Measurements from ENCODE around the gene GGNBP2.
"Not testable (repeated sequence)": the region's sequence is repeated elsewhere in the genome, so short reads cannot be mapped to it uniquely, and the experiment has no call there.

The GGNBP2 gene

GRCh38 chr17:36602030-36602748 is 57.5 kb downstream of the GGNBP2 start:
- in situ Hi-C loops (cut with HindIII; ENCODE audit: low pct_unique_long_range_greater_than_20kb, low sequenced_read_pairs): no loop called here
- TF ChIP-seq JUND (IDR thresholded peaks at IDR 0.05; ENCODE audit: low read depth): no peak
- peak in 1 of 2 experiments; percentile 30 for DNase-seq (ENCODE audit: low read depth in 1 of 2, low spot score in 1 of 2)

DNA sequence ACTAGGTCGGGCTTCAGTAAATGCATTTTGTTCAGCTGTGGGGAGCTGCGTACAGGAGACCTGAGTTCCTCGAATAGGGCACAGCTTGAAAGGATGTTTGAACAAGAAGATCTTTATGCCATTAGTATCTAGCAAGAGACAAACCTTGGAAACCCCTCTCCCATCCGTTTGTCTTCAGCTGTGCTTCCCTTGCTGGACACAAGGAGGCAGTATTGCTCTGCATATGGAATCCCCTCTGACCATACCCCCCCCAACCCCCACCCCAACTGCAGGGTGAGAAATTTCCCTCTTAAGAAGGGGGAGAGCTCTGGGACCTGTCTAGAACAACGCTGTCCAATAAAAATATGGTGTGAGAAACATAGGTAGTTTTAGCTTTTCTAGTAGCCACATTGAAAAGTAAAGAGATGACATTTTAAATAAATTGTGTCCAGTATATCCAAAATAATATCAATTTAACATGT is 58.2 kb downstream of the GGNBP2 start:
- in situ Hi-C loops (cut with HindIII; ENCODE audit: low pct_unique_long_range_greater_than_20kb, low sequenced_read_pairs): no loop called here
- no peak for TF ChIP-seq JUND (IDR thresholded peaks at IDR 0.05; ENCODE audit: low read depth)
- DNase-seq (ENCODE audit: low read depth in 1 of 2, low spot score in 1 of 2): peak in 1 of 2 experiments; percentile 71

- DNase-seq (ENCODE audit: low read depth in 1 of 2, low spot score in 1 of 2); in situ Hi-C loops (cut with HindIII; ENCODE audit: low pct_unique_long_range_greater_than_20kb, low sequenced_read_pairs): not testable (repeated sequence)
Measured at GRCh38 chr17:36605028-36605427, 60.3 kb downstream of the GGNBP2 start.

DNA sequence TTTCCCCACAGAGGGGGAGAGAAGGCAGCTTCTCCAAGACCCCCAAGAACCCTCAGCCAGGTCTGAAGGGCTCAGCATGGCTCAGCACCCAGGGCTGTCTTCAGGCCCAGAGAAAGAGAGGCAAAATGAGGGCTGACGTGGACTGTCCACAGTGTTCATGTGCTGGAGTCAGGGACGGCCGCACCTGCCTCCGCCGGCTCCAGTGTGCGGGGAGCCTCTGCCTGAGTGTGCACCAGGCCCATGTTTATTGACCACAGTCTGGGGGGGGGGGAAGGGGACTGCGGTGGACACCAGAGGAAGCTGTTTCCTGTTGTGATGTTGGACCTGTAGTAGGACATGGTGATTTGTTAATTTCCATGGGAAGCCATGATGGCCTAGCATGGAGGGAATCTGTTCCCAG is 63.6 kb downstream of the GGNBP2 start:
- TF ChIP-seq JUND (IDR thresholded peaks at IDR 0.05; ENCODE audit: low read depth): no peak
- DNase-seq (ENCODE audit: low read depth in 1 of 2, low spot score in 1 of 2): no peak
- in situ Hi-C loops (cut with HindIII; ENCODE audit: low pct_unique_long_range_greater_than_20kb, low sequenced_read_pairs): no loop called here

GRCh38 chr17:36608794-36609497 is 64.2 kb downstream of the GGNBP2 start:
- TF ChIP-seq JUND (IDR thresholded peaks at IDR 0.05; ENCODE audit: low read depth): no peak
- DNase-seq (ENCODE audit: low read depth in 1 of 2, low spot score in 1 of 2): peak in 1 of 2 experiments; percentile 73
- in situ Hi-C loops (cut with HindIII; ENCODE audit: low pct_unique_long_range_greater_than_20kb, low sequenced_read_pairs): no loop called here

GRCh38 chr17:36609498-36609862 is 64.8 kb downstream of the GGNBP2 start:
- no peak for DNase-seq (ENCODE audit: low read depth in 1 of 2, low spot score in 1 of 2)
- in situ Hi-C loops (cut with HindIII; ENCODE audit: low pct_unique_long_range_greater_than_20kb, low sequenced_read_pairs): no loop called here
- no peak for TF ChIP-seq JUND (IDR thresholded peaks at IDR 0.05; ENCODE audit: low read depth)

DNA sequence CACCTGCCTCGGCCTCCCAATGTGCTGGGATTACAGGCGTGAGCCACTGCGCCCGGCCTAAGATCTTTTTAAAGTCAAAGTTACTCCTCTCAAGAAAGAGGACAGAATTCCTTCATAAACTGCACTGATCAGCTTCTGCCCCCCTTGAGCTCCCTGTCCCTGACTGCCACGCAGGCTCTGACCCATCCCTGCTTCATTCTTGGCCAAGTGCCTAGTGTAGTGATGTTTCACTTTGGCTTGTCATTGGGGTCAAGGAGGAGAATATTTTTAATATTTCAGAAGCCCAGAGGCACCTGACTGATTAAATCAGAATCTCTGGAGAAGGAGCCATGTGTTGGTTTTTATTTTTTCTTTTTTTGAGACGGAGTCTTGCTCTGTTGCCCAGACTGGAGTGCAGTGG is 65.8 kb downstream of the GGNBP2 start:
- in situ Hi-C loops (cut with HindIII; ENCODE audit: low pct_unique_long_range_greater_than_20kb, low sequenced_read_pairs): no loop called here
- no peak for DNase-seq (ENCODE audit: low read depth in 1 of 2, low spot score in 1 of 2)
- no peak for TF ChIP-seq JUND (IDR thresholded peaks at IDR 0.05; ENCODE audit: low read depth)

GRCh38 chr17:36611345-36612072 is 66.8 kb downstream of the GGNBP2 start:
- DNase-seq (ENCODE audit: low read depth in 1 of 2, low spot score in 1 of 2): no peak
- no peak for TF ChIP-seq JUND (IDR thresholded peaks at IDR 0.05; ENCODE audit: low read depth)
- in situ Hi-C loops (cut with HindIII; ENCODE audit: low pct_unique_long_range_greater_than_20kb, low sequenced_read_pairs): no loop called here

DNA sequence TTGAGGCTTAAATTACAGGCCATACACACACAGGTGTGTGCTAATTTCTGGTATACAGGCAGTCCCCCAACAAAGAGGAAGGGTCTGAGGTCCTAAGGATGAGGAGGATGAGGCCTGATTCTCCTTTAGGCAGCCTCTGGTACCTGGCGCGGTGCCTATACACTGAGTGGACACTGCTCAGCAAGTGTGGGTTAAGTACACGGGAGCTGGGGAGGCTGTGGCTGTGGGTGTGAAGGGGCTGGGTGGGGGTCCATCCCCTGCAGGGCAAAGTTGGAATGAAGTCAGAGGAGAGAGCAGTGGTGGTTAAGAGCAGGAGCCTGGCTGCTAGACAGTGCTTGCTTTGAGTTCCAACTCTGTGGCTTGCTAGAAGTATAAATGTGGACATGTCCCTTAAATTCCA is 67.6 kb downstream of the GGNBP2 start:
- in situ Hi-C loops (cut with HindIII; ENCODE audit: low pct_unique_long_range_greater_than_20kb, low sequenced_read_pairs): no loop called here
- no peak for DNase-seq (ENCODE audit: low read depth in 1 of 2, low spot score in 1 of 2)
- TF ChIP-seq JUND (IDR thresholded peaks at IDR 0.05; ENCODE audit: low read depth): no peak

DNA sequence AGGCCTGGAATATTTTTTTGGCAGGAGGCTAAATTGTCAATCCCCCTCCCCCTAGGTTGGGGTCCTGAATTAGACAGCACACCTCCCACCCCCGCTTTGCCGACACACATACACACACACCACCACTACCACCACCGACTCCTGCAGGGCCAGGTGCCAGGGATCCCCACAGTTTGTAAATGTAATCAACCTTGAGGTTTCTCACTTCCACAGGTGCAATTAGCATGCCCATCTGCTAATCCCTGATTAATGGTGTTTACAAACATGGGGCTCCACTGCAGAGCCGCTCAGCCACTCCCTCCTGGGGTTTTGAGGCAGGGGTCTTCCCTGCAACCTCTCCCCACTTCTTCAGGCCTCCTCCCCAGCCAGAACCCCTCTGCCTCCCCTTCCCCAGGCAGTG is 68.4 kb downstream of the GGNBP2 start:
- in situ Hi-C loops (cut with HindIII; ENCODE audit: low pct_unique_long_range_greater_than_20kb, low sequenced_read_pairs): no loop called here
- TF ChIP-seq JUND (IDR thresholded peaks at IDR 0.05; ENCODE audit: low read depth): no peak
- no peak for DNase-seq (ENCODE audit: low read depth in 1 of 2, low spot score in 1 of 2)

GRCh38 chr17:36614081-36614480 is 69.4 kb downstream of the GGNBP2 start:
- no peak for TF ChIP-seq JUND (IDR thresholded peaks at IDR 0.05; ENCODE audit: low read depth)
- no peak for DNase-seq (ENCODE audit: low read depth in 1 of 2, low spot score in 1 of 2)
- in situ Hi-C loops (cut with HindIII; ENCODE audit: low pct_unique_long_range_greater_than_20kb, low sequenced_read_pairs): no loop called here

GRCh38 chr17:36614933-36615332 is 70.2 kb downstream of the GGNBP2 start:
- in situ Hi-C loops (cut with HindIII; ENCODE audit: low pct_unique_long_range_greater_than_20kb, low sequenced_read_pairs): no loop called here
- no peak for TF ChIP-seq JUND (IDR thresholded peaks at IDR 0.05; ENCODE audit: low read depth)

More at GRCh38 chr17:36614933-36615332, 70.2 kb downstream of the GGNBP2 start:
- DNase-seq (ENCODE audit: low read depth in 1 of 2, low spot score in 1 of 2): no peak
